ENCODE results near the gene MSMO1. TPM values are rescaled to one million over a fixed set of nuclear protein-coding genes. Genes with fewer than 3 reads are reported as not detected.
"Not testable (repeated sequence)": the region's sequence is repeated elsewhere in the genome, so short reads cannot be mapped to it uniquely, and the experiment has no call there.

MSMO1 gene
- total RNA-seq, 1 donor from 2014 or later, result 173 TPM

GRCh38 chr4:165324918-165325304 lies 2.6 kb upstream of the MSMO1 start:
- no peak for ATAC-seq

DNA sequence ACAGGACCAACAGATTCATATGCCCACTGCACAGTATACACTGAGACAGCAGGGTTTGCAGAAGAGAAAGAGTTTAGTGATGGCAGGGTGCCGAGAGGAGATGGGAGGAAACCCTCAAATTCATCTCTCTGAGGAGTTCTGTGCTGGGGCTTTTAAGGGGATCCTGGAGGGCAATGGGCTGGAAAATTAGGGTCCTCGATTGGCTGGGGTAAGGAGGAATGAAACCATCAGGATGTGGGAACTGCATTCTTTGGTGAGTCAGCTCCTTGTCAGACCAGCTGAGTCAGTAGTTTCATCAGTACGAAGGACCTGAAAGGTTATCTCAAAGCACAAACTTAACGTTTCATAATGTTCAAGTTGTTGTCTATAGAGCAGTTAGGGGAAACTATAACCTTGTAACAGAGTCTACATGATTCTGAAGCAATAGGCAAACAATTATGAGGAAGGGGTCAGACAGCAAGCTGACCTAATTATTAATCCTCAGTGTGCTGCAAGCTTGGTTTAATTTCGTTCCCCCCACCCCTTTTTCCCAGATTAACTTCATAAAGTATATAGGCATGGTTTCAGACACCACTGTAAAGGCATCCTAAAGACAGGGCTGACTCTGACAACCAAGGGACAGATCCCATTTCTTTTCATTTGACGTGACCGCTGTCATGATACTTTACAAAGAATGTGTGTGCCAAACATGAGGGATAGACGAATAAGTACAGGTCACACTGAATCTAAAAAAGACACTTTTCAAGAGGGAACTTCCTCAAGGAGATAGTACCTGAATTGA lies 1.5 kb upstream of the MSMO1 start:
- ATAC-seq, result peak; percentile 13

- no peak for ATAC-seq
These were observed 648 bp upstream of the MSMO1 start for GRCh38 chr4:165326831-165327210.

DNA sequence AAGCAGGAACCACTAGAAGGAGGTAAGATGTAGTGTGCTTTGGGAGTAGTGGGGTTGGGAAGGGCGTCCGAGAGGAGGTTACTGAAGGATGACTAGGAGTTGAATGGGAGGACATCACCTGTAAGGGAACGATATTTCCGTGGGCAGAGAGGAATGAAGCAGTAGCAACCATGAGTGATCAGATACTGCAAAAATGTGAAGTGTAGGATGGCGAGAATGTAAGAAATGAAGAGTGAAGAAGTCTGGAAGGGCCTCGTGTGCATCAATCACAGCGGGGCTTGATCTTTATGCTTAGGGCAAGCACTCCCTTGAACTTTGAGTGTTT lies 594 bp downstream of the MSMO1 start:
- ATAC-seq, result no peak

GRCh38 chr4:165328708-165329107 lies 1.2 kb downstream of the MSMO1 start:
- ATAC-seq, result no peak

DNA sequence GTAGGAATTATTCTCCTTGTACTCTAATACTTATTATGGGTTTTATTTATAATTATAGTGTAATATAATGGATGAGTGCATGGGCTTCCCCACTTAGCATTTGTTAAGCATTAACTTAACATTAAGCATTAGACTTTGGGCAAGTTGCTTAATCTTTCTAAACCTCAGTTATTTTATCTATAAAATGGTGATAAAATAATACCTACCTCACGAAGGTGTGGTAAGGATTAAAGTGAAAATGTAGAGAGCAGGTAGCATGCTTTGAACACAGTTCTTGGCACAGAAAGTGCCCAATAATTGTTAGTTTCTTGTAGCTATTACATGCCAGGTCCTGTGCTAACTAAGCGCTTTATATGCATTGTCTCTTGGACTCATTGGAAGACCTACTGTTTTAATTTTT lies 2.6 kb downstream of the MSMO1 start:
- ATAC-seq, result no peak

DNA sequence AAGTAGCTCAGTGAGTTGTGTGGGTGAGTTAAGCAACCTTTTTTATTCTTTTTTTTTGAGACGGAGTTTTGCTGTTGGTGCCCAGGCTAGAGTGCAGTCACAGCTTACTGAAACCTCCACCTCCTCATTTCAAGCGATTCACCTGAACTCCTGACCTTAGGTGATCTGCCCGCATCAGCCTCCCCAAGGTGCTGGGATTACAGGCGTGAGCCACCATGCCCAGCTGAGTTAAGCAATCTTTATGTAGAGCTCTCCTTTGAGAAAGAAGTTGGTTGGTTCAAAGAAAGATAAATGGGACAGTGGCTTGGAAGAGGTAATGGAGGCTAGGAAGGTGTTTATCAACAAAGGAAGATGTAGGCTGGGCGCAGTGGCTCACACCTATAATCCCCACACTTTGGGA lies 3.2 kb downstream of the MSMO1 start:
- no peak for ATAC-seq

GRCh38 chr4:165331359-165331758 lies 3.9 kb downstream of the MSMO1 start:
- ATAC-seq, result no peak

GRCh38 chr4:165331823-165332222 lies 4.4 kb downstream of the MSMO1 start:
- ATAC-seq, result no peak

DNA sequence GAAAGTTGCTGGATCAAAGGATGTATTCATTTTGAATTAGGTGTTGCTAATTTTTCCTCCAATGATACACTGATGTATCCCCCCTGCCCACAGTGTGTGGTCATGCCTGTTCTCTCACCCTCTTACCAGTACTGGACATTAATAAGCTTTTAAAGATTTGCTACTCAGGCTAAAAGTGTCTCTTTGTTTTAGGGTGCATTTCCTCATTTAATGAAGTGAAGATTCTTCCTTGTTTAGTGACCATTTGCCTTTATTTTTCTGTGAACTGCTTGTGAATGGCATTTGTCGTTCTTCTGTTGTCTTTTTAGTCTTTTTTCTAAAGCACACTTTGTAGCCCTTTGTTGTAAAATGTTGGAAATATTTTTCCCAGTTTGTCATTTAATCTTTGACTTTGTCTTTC lies 5.0 kb downstream of the MSMO1 start:
- no peak for ATAC-seq

DNA sequence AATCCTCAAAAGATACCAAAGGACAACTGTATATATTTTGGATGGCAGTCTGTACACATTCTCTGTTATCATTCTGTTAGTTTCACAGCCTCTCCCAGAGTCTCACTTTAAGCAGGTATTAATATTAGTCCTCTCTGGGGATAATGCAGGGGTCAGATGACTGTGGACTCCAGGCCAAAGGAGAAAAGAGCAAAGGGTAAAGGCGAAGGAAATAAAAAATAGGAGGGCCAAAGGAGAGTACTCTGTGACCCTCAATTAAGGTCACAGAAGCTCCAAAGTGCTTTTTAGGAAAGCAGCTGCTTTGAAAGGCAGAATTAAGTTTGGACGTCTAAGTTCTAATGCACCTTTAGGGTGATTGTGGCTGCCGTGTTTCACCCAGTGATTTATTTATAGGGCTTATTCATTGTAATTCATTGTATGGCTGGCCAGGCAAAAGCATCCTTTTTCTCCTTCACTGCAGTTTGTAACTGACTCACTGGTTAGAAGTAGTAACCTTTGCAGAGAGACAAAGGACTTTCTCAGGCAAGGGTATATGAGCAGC lies 7.8 kb downstream of the MSMO1 start:
- no peak for ATAC-seq

- ATAC-seq, result no peak
These were observed 9.3 kb downstream of the MSMO1 start for GRCh38 chr4:165336743-165337142.

- not testable (repeated sequence) for ATAC-seq
These were observed 14.9 kb downstream of the MSMO1 start for GRCh38 chr4:165342340-165342739.

DNA sequence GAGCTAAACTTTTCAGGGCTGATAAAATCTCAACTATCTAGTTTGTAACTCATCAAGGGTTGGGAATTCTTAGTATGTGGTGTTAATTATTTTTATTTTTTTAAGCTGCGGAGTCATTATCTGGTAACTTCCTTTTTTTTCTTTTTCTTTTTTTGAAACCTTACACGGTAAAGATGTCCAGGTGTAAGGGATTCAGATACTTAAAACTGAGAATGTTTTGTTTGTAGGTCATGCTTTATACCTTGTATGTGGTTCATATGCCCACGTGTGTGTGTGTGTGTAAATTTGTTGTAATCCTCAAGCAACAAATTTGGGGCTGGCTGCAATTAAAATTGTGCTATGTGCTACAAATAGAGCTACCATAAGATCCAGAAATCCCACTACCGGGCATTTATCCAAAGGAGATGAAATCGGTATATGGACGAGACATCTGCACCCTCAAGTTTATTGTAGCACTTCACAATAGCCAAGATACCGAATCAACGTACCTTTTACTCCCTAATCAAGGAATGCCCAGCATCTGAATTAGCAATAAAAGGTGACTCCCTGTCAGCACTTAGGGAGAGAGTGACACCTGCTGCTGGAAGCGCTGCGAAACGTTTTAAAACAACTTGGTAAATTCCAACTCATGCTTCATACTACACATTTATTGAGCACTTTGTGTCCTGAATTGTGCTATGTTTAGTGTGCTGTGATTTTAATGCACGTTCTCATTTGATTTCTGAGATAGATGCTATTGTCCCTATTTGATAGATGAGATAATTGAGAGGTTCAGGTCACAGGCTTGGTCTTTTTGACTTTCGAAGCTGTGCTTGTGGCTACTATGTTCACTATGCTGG lies 16.1 kb downstream of the MSMO1 start:
- ATAC-seq, result peak; percentile 25

GRCh38 chr4:165345666-165346417 lies 18.4 kb downstream of the MSMO1 start:
- ATAC-seq, result peak; percentile 34

DNA sequence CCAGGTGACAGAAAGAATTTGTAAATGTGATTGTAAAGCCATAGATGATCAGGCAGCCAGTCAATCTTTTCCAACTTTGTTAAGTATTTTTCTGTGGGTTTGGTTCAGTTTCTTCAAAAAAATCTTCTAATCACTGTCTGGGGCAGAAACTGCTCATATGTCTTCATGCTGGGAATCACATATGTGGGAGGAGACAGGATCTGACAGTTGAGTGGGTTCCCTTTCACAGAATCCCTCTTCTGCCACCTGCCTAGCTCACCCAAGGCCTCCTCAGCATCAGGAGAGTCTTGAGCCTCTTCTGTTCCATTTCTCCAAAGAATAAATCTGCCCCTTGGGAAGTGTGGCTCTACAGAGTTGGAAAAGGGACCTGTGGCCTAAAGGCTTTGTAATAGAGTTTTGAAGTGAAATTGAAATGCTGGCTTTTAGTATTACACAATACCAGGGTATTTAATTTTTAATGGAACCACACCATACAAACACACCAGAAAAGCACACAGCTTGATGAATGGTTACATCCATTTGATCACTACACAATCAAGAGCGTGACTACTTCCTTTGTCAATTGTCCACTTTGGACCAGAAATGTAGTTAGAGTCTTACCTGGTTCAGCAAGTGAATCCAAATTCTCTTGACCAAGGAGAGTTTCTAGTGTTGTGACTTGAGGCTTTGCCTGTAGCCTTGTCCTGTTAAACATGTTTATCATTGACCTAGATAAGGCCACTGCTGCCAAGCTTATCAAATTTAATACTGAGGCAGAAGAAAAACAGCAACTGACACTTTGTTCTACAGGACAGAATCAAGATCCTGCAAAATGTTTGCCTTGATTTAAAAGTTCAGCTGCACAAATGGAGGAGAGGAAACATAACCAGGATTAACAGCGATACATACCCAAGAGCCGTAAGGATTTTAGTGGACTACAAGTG lies 20.4 kb downstream of the MSMO1 start:
- no peak for ATAC-seq

DNA sequence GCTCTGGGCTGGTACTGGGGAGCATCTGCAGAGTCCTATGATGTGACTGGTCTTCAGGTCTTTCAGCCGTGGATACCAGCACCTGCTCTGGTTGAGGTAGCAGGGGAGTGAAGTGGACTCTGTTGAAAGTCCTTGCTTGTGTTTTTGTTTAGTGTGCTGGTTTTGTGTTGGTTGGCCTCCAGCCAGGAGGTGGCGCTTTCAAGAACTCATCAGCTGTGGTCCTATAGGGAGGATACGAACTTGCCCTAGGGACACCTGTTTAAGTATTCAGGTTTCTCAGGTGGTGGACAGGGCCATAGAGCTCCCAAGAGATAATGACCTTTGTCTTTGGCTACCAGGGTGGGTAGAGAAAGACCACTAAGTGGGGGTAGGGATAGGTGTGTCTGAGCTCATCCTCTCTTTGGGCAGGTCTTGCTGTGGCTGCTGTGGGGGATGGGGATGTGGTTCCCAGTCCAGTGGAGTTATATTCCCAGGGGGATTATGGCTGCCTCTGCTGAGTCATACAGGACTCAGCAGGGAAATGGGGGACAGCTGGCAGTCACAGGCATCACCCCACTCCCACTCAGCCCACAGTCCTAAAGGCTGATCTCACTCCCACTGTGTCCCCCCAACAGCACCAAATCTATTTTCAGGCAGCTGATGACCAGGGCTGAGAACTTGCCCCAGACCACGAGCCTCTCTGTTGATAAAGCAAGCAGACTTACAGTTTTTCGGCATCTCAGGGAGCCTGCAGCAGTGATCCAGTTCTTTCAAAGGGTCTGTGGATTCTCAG lies 24.1 kb downstream of the MSMO1 start:
- no peak for ATAC-seq

GRCh38 chr4:165355900-165356300 lies 28.4 kb downstream of the MSMO1 start:
- ATAC-seq, result no peak

- ATAC-seq, result peak; percentile 75
These were observed 32.0 kb downstream of the MSMO1 start for GRCh38 chr4:165359506-165359905.

GRCh38 chr4:165360041-165360695 lies 32.7 kb downstream of the MSMO1 start:
- ATAC-seq, result peak; percentile 35

Data from esophagus mucosa (tissue), 1 donor.